Hepatocyte (in vitro differentiated cells): Measurements from ENCODE around the gene RGS17. TPM values are rescaled to one million over a fixed set of nuclear protein-coding genes. Genes with fewer than 3 reads are reported as not detected.

Experiments used
- DNase-seq: peaks from one replicate; pipeline ENCODE4 v3.0.0-alpha.2; 2016; ENCODE audit warnings: low spot score
- H2AFZ ChIP-seq: fragments of 200-600 bp; sonication (generic); 2 replicates; pipeline ENCODE4 v1.6.0; 2016; ENCODE audit warnings: antibody characterized with exemption, mild to moderate bottlenecking
- H3K27ac ChIP-seq: fragments of 200-600 bp; sonication (generic); 2 replicates; pipeline ENCODE4 v1.5.1; 2016; ENCODE audit warnings: mild to moderate bottlenecking
- H3K27me3 ChIP-seq: fragments of 200-600 bp; sonication (generic); 2 replicates; pipeline ENCODE4 v1.6.1; 2016
- H3K36me3 ChIP-seq: fragments of 200-600 bp; sonication (generic); replicated peaks from 2 replicates; pipeline ENCODE4 v1.5.1; 2016; ENCODE audit warnings: low read depth; ENCODE audit not compliant: insufficient read depth
- H3K4me1 ChIP-seq: fragments of 200-600 bp; sonication (generic); 2 replicates; pipeline ENCODE4 v1.5.1; 2016; ENCODE audit warnings: mild to moderate bottlenecking, moderate library complexity; ENCODE audit not compliant: insufficient read depth
- H3K4me2 ChIP-seq: fragments of 200-600 bp; sonication (generic); 2 replicates; pipeline ENCODE4 v1.6.0; 2016
- H3K4me3 ChIP-seq: fragments of 200-600 bp; sonication (generic); 2 replicates; pipeline ENCODE4 v1.5.1; 2016; ENCODE audit warnings: mild to moderate bottlenecking
- H3K79me2 ChIP-seq: fragments of 200-600 bp; sonication (generic); 2 replicates; pipeline ENCODE4 v1.6.0; 2017; ENCODE audit warnings: mild to moderate bottlenecking
- H3K9me2 ChIP-seq: fragments of 200-600 bp; sonication (generic); replicated peaks from 2 replicates; pipeline ENCODE4 v1.6.0; 2017; ENCODE audit warnings: mild to moderate bottlenecking; ENCODE audit not compliant: insufficient read depth
- H3K9me3 ChIP-seq: fragments of 200-600 bp; sonication (generic); 2 replicates; pipeline ENCODE4 v1.5.1; 2016; ENCODE audit warnings: low read depth, mild to moderate bottlenecking
- H4K20me1 ChIP-seq: fragments of 200-600 bp; sonication (generic); 2 replicates; pipeline ENCODE4 v1.6.0; 2016; ENCODE audit warnings: mild to moderate bottlenecking; ENCODE audit not compliant: insufficient read depth, poor library complexity, severe bottlenecking
- EZH2 ChIP-seq: fragments of 200-600 bp; sonication (generic); IDR thresholded peaks from 2 replicates; pipeline ENCODE4 v1.6.1; 2016; ENCODE audit warnings: antibody characterized with exemption, mild to moderate bottlenecking, borderline replicate concordance
- EZH2phosphoT487 ChIP-seq: fragments of 200-600 bp; sonication (generic); IDR thresholded peaks from one replicate; pipeline ENCODE4 v1.6.1; 2018; ENCODE audit warnings: antibody characterized with exemption, mild to moderate bottlenecking, low read depth, moderate library complexity; ENCODE audit not compliant: unreplicated experiment, severe bottlenecking
- WGBS: methylation state at CpG from one replicate; pipeline ENCODE4 v1.1.6; 2016; ENCODE audit warnings: low lambda C conversion rate; ENCODE audit errors: missing lambda C conversion rate; 5-methylcytosine and 5-hydroxymethylcytosine counted together
- polyA plus RNA-seq: library from polyadenylated mRNA; unstranded; fragments of >200 nt; fragmentation: Nextera tagmentation; extraction: Ambion mirVana; gene quantifications from 2 replicates; pipeline ENCODE4 v1.2.1, GENCODE V29; 2016
- total RNA-seq: library from RNA; depleted of rRNA; stranded (reverse); fragments of >200 nt; gene quantifications from 2 replicates; pipeline ENCODE4 v1.2.3, GENCODE V29; 2014
- TF ChIP-seq, protein P1 (sequence below): fragments of 200-600 bp; sonication (generic); IDR thresholded peaks from 2 replicates; pipeline ENCODE4 v1.5.1; 2016; ENCODE audit warnings: antibody characterized with exemption, mild to moderate bottlenecking; ENCODE audit not compliant: poor library complexity

Gene RGS17
- total and polyA plus RNA-seq, 2 experiments from 2014 or later = 0.27 to 0.97 TPM

DNA sequence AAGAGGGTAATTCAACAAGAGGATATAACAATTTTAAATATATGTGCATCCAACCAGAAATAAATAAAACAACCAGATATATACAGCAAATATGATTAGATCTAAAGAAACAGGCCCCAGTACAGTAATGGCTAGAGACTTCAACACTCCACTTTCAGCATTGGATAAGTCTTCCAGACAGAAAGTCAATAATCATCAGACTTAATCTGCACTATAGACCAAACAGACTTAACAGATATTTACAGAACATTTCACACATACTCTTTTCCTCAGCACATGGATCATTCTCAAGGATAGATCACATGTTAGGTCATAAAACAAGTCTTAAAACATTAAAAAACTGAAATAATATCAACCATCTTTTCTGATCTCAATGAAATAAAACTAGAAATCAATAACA lies 65.9 kb downstream of the RGS17 start:
- Histone ChIP-seq H3K9me3 (no peaks in the 10 kb centered on the region), H3K27me3 (no peaks in the 10 kb centered on the region), H3K4me3 (no peak overlapping the region), H3K4me2 (no peak overlapping the region), H3K4me1 (no peaks in the 10 kb centered on the region), H3K79me2 (no peaks in the 10 kb centered on the region), H4K20me1 (no peaks in the 10 kb centered on the region), H3K36me3 (no peaks in the 10 kb centered on the region), H3K27ac (no peak overlapping the region), H2AFZ (no peak overlapping the region), H3K9me2 (no peaks in the 10 kb centered on the region)
- DNase-seq = no peak
- TF ChIP-seq, protein P1, sequence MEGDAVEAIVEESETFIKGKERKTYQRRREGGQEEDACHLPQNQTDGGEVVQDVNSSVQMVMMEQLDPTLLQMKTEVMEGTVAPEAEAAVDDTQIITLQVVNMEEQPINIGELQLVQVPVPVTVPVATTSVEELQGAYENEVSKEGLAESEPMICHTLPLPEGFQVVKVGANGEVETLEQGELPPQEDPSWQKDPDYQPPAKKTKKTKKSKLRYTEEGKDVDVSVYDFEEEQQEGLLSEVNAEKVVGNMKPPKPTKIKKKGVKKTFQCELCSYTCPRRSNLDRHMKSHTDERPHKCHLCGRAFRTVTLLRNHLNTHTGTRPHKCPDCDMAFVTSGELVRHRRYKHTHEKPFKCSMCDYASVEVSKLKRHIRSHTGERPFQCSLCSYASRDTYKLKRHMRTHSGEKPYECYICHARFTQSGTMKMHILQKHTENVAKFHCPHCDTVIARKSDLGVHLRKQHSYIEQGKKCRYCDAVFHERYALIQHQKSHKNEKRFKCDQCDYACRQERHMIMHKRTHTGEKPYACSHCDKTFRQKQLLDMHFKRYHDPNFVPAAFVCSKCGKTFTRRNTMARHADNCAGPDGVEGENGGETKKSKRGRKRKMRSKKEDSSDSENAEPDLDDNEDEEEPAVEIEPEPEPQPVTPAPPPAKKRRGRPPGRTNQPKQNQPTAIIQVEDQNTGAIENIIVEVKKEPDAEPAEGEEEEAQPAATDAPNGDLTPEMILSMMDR = no peak
- TF ChIP-seq EZH2phosphoT487 = no peak
- TF ChIP-seq EZH2 = no peak

DNA sequence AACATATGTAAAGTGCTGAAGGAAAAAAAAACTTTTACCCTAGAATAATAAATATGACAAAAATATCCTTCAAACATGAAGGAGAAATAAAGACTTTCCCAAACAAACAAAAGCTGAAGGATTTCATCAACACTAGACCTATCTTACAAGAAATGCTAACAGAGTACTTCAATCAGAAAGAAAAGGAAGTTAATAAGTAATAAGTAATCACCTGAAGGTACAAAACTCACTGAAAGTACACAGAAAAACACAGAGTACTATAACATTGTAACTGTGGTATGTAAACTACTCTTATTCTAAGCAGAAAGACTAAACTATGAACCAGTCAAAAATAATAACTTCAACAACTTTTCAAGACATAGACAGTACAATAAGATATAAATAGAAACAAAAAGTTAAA lies 67.1 kb downstream of the RGS17 start:
- Histone ChIP-seq H3K4me1 (no peaks in the 10 kb centered on the region), H3K4me3 (no peak overlapping the region), H3K36me3 (no peaks in the 10 kb centered on the region), H2AFZ (no peak overlapping the region), H3K9me2 (no peaks in the 10 kb centered on the region), H3K9me3 (no peaks in the 10 kb centered on the region), H4K20me1 (no peaks in the 10 kb centered on the region), H3K79me2 (no peaks in the 10 kb centered on the region), H3K4me2 (no peak overlapping the region), H3K27me3 (no peaks in the 10 kb centered on the region), H3K27ac (no peak overlapping the region)
- TF ChIP-seq EZH2phosphoT487 (no peak), EZH2 (no peak)
- TF ChIP-seq, protein P1 = no peak
- no peak for DNase-seq

DNA sequence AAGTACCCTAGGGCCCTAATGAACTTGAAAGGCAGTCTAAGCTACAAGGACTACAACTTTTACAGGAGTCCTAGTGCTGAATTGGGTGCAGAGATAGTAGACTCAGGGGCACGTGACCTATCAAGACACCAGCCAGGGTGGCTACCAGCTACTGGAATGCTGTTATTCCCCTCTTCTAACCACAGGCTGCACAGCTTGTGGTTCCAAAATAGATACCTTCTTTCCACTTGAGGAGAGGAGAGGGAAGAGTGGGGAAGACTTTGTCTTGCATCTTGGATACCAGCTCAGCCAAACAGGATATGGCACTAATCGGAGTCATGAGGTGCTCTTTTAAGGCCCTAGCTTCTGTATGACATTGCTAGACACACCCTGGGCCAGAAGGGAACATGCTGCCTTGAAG lies 68.6 kb downstream of the RGS17 start:
- TF ChIP-seq EZH2 (no peak), EZH2phosphoT487 (no peak)
- TF ChIP-seq, protein P1 = no peak
- Histone ChIP-seq H4K20me1 (no peaks in the 10 kb centered on the region), H3K36me3 (no peaks in the 10 kb centered on the region), H3K4me2 (no peak overlapping the region), H3K4me1 (no peaks in the 10 kb centered on the region), H2AFZ (no peak overlapping the region), H3K9me3 (no peaks in the 10 kb centered on the region), H3K27me3 (no peaks in the 10 kb centered on the region), H3K79me2 (no peaks in the 10 kb centered on the region), H3K27ac (no peak overlapping the region), H3K4me3 (no peak overlapping the region), H3K9me2 (no peaks in the 10 kb centered on the region)
- DNase-seq = no peak
- WGBS = 95% methylated on average over 2 of the region's 2 CpGs

DNA sequence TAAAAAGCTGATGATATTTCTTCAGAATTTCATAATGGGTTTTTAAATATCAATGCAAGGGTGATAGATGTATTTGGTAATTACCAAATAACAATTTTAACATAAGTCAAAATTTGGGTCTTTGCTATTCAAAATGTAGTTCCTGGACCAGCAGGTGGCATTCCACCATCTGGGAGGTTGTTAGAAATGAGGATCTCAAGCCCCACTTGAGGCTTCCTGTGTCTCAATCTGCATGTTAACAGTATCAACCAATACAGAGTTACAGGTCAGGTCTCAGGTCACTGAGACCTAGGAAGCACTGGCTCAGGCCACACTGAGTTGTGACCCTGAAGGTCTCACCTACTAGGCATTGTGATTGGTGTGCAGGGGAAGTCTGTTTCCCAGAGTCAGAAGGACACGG lies 71.3 kb downstream of the RGS17 start:
- H3K9me3 ChIP-seq = no peaks in the 10 kb centered on the region
- no peak overlapping the region for H3K4me3 ChIP-seq
- 89% methylated on average over 1 of the region's 1 CpG for WGBS
- H3K36me3 ChIP-seq = no peaks in the 10 kb centered on the region
- no peaks in the 10 kb centered on the region for H3K4me1 ChIP-seq
- H4K20me1 ChIP-seq = no peaks in the 10 kb centered on the region
- no peak overlapping the region for H3K27ac ChIP-seq
- no peak overlapping the region for H2AFZ ChIP-seq
- no peaks in the 10 kb centered on the region for H3K79me2 ChIP-seq
- no peaks in the 10 kb centered on the region for H3K9me2 ChIP-seq
- H3K27me3 ChIP-seq = no peaks in the 10 kb centered on the region
- H3K4me2 ChIP-seq = no peak overlapping the region
- TF ChIP-seq EZH2phosphoT487 = no peak
- TF ChIP-seq, protein P1 = no peak
- TF ChIP-seq EZH2 = no peak
- DNase-seq = no peak
